Calu3 (cell line): ENCODE results near the gene STBD1. TPM values are rescaled to one million over a fixed set of nuclear protein-coding genes. Genes with fewer than 3 reads are reported as not detected.

Experiments used
- BruUV-seq: library from RNA; stranded (reverse); fragments of 400-500 nt; replicated peaks from 2 replicates; lab custom pipeline; 2021; lab: Mats Ljungman, UMichigan
- CTCF ChIA-PET: fragments of 300-600 bp; sonication (Branson Sonifier 250); formaldehyde crosslinking; loops from one replicate; lab custom pipeline; 2022; ENCODE audit warnings: antibody characterized with exemption; lab: Charles Lee
- DNase-seq: peaks from one replicate; pipeline ENCODE4 v3.0.0; 2022
- H3K27ac Mint-ChIP-seq: one replicate; pipeline ENCODE4 v1.8.0; 2022; ENCODE audit warnings: mixed read lengths; ENCODE audit not compliant: unreplicated experiment
- H3K27me3 Mint-ChIP-seq: one replicate; pipeline ENCODE4 v1.8.0; 2022; ENCODE audit warnings: mixed read lengths; ENCODE audit not compliant: unreplicated experiment
- H3K36me3 Mint-ChIP-seq: one replicate; pipeline ENCODE4 v1.8.0; 2022; ENCODE audit warnings: mild to moderate bottlenecking, moderate library complexity, mixed read lengths; ENCODE audit not compliant: insufficient read depth, unreplicated experiment
- H3K4me1 Mint-ChIP-seq: one replicate; pipeline ENCODE4 v1.8.0; 2022; ENCODE audit warnings: mild to moderate bottlenecking, low read depth, mixed read lengths; ENCODE audit not compliant: unreplicated experiment
- H3K4me3 Mint-ChIP-seq: one replicate; pipeline ENCODE4 v1.8.0; 2022; ENCODE audit warnings: mild to moderate bottlenecking, low read depth, moderate library complexity, mixed read lengths; ENCODE audit not compliant: unreplicated experiment
- H3K9me3 Mint-ChIP-seq: one replicate; pipeline ENCODE4 v1.8.0; 2022; ENCODE audit warnings: low read depth, mixed read lengths; ENCODE audit not compliant: unreplicated experiment
- intact Hi-C: fragments of 100-400 bp; cut with micrococcal nuclease; formaldehyde crosslinking; loops from one replicate; pipeline ENCODE4 v1.10.0; 2022; ENCODE audit not compliant: unreplicated experiment
- total RNA-seq: library from RNA; stranded (reverse); gene quantifications from 2 replicates; pipeline ENCODE4 v1.2.3, GENCODE V29; 2022
- TF ChIP-seq, protein P1 (sequence below): fragments of 200-600 bp; IDR thresholded peaks from one replicate; pipeline ENCODE4 v1.8.0; 2022; ENCODE audit warnings: antibody characterized with exemption; ENCODE audit not compliant: unreplicated experiment

The STBD1 gene
- total RNA-seq, 1 experiment from 2014 or later: 3.2 TPM

DNA sequence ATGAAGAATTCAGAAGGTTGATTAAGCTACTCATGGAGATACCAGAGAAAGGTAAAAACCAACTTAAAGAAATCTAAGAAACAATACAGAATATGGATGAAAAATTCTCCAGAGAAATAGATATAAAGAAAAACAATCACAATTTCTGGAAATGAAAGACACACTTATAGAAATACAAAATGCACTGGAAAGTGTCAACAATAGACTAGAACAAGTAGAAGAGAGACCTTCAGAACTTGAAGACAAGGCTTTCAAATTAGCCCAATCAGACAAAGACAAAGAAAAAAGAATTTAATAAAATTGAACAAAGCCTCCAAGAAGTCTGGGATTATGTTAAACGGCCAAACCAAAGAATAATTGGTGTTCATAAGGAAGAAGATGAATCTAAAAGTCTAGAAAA is 9.6 kb downstream of the STBD1 start:
- no peaks in the 10 kb centered on the region for H3K27me3 Mint-ChIP-seq
- CTCF ChIA-PET: interaction anchor here (0.7 kb wide), 2 partner anchors 14 to 1646 kb away, joined by 4 to 5 read pairs; no protein-coding TSS in a partner anchor
- no peak overlapping the region for H3K27ac Mint-ChIP-seq
- no peaks in the 10 kb centered on the region for H3K36me3 Mint-ChIP-seq
- TF ChIP-seq, protein P1, sequence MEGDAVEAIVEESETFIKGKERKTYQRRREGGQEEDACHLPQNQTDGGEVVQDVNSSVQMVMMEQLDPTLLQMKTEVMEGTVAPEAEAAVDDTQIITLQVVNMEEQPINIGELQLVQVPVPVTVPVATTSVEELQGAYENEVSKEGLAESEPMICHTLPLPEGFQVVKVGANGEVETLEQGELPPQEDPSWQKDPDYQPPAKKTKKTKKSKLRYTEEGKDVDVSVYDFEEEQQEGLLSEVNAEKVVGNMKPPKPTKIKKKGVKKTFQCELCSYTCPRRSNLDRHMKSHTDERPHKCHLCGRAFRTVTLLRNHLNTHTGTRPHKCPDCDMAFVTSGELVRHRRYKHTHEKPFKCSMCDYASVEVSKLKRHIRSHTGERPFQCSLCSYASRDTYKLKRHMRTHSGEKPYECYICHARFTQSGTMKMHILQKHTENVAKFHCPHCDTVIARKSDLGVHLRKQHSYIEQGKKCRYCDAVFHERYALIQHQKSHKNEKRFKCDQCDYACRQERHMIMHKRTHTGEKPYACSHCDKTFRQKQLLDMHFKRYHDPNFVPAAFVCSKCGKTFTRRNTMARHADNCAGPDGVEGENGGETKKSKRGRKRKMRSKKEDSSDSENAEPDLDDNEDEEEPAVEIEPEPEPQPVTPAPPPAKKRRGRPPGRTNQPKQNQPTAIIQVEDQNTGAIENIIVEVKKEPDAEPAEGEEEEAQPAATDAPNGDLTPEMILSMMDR: no peak
- H3K4me3 Mint-ChIP-seq: no peak overlapping the region
- H3K9me3 Mint-ChIP-seq: peaks cover 2% of the 10 kb centered on the region
- no peaks in the 10 kb centered on the region for H3K4me1 Mint-ChIP-seq
- no TSS peak for BruUV-seq
- DNase-seq: no peak
- intact Hi-C loops: no loop called here

DNA sequence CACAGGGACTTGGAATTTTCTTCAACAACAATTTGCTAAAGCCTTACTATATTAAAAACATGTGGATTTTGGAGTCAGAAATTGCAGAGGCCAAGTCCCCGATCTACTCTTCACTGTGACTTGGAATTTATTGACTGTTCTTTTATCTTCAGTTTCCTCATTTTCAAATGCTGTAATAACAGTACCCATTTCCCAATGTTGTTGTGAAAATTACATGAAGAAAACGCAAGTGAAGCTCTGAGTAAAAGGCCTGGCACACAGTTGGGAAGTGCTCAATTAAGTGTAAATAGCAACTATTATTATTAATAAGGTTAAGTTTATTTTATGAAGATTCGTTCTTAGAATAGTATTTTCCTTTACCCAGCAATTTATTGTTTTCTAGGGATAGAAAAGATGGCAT is 15.7 kb downstream of the STBD1 start:
- TF ChIP-seq, protein P1: no peak
- intact Hi-C loops: no loop called here
- H3K27ac Mint-ChIP-seq: no peak overlapping the region
- no peaks in the 10 kb centered on the region for H3K9me3 Mint-ChIP-seq
- no TSS peak for BruUV-seq
- H3K36me3 Mint-ChIP-seq: no peaks in the 10 kb centered on the region
- H3K27me3 Mint-ChIP-seq: no peaks in the 10 kb centered on the region
- no peak overlapping the region for H3K4me3 Mint-ChIP-seq
- CTCF ChIA-PET: interaction anchor here (0.7 kb wide), 1 partner anchor 222 kb away, joined by 3 read pairs; no protein-coding TSS in a partner anchor
- DNase-seq: no peak
- no peaks in the 10 kb centered on the region for H3K4me1 Mint-ChIP-seq

DNA sequence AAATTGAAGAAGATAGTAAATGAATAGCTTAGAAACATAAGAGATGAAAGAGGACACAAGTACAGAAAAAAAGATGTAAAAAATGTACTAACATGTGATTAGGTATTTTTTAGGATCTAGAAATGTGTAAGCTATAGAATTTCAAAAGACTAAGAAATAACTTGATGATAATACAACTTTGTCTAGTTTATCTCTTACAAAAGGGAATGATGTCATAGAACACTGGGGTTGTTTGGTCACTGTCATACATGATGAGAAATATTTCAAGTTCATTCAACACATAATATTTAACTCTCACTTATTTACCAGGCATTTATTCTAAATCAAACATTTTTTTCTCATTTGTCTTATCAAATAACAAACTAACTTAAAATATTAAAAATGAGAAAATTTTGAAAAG is 18.5 kb downstream of the STBD1 start:
- Mint-ChIP-seq H3K4me3 (no peak overlapping the region), H3K27ac (no peak overlapping the region), H3K9me3 (peaks cover 5% of the 10 kb centered on the region), H3K36me3 (no peaks in the 10 kb centered on the region), H3K27me3 (no peaks in the 10 kb centered on the region), H3K4me1 (no peaks in the 10 kb centered on the region)
- intact Hi-C loops: no loop called here
- TF ChIP-seq, protein P1: no peak
- DNase-seq: no peak
- BruUV-seq: no TSS peak
- CTCF ChIA-PET: no interaction called here

DNA sequence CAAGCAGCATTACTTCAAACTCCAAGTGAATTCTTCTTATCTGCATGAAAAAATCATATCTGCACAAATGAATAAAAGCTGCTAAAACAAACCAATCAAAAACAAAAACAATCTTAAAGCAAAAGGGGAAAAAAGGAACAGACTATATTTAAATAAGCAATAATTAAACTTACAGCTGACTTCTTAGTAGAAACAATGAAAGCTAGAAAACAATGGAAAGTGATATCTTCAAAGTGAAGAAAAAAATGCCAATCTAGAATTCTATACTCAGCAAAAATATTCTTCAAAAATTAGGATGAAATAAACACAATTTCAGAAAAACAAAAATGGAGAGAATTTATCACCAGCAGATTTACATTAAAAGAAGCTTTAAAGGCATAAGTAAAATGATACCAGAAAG is 20.0 kb downstream of the STBD1 start:
- Mint-ChIP-seq H3K4me3 (no peak overlapping the region), H3K4me1 (no peaks in the 10 kb centered on the region), H3K36me3 (no peaks in the 10 kb centered on the region), H3K27me3 (no peaks in the 10 kb centered on the region), H3K9me3 (peaks cover 5% of the 10 kb centered on the region), H3K27ac (no peak overlapping the region)
- intact Hi-C loops: no loop called here
- no peak for DNase-seq
- BruUV-seq: no TSS peak
- CTCF ChIA-PET: no interaction called here
- TF ChIP-seq, protein P1: no peak
